Ishikawa (cell line): ENCODE measurements around the gene PLBD2.

Experiments
- EGR1 ChIP-seq: IDR thresholded peaks from 2 replicates; pipeline ENCODE4 v1.6.1; 2012
- FOXM1 ChIP-seq: IDR thresholded peaks from 2 replicates; pipeline ENCODE4 v1.6.1; 2012; ENCODE audit warnings: low read depth, borderline replicate concordance
- RAD21 ChIP-seq: IDR thresholded peaks from 2 replicates; pipeline ENCODE4 v1.6.1; 2012; ENCODE audit warnings: low read depth
- TAF1 ChIP-seq: IDR thresholded peaks from 2 replicates; pipeline ENCODE4 v1.6.1; 2012; ENCODE audit warnings: low read depth, mild to moderate bottlenecking
- YY1 ChIP-seq: IDR thresholded peaks from 2 replicates; pipeline ENCODE4 v1.6.1; 2012; ENCODE audit warnings: low read depth
- ZBTB7A ChIP-seq: IDR thresholded peaks from 2 replicates; pipeline ENCODE4 v1.6.1; 2012; ENCODE audit warnings: low read depth
- TF ChIP-seq, protein P1 (sequence below): IDR thresholded peaks from 2 replicates; pipeline ENCODE4 v1.6.1; 2012; ENCODE audit warnings: low read depth, mild to moderate bottlenecking
- TF ChIP-seq, protein P2 (sequence below): IDR thresholded peaks from 2 replicates; pipeline ENCODE4 v1.6.1; 2012

DNA sequence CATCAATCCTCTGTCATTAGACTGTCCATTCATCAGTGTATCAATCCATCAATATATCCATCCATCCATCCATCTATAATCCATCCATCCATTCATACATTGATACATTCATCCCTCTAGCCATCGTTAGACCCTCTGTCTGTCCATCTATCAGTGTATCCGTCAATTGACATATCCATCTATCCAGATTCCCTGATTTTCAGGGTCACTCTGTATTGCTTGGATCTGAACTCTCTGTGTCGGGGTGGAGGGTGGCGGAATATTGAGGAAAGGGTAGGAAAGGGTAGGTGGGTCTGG lies 80.9 kb downstream of the PLBD2 start:
- TF ChIP-seq, protein P1, sequence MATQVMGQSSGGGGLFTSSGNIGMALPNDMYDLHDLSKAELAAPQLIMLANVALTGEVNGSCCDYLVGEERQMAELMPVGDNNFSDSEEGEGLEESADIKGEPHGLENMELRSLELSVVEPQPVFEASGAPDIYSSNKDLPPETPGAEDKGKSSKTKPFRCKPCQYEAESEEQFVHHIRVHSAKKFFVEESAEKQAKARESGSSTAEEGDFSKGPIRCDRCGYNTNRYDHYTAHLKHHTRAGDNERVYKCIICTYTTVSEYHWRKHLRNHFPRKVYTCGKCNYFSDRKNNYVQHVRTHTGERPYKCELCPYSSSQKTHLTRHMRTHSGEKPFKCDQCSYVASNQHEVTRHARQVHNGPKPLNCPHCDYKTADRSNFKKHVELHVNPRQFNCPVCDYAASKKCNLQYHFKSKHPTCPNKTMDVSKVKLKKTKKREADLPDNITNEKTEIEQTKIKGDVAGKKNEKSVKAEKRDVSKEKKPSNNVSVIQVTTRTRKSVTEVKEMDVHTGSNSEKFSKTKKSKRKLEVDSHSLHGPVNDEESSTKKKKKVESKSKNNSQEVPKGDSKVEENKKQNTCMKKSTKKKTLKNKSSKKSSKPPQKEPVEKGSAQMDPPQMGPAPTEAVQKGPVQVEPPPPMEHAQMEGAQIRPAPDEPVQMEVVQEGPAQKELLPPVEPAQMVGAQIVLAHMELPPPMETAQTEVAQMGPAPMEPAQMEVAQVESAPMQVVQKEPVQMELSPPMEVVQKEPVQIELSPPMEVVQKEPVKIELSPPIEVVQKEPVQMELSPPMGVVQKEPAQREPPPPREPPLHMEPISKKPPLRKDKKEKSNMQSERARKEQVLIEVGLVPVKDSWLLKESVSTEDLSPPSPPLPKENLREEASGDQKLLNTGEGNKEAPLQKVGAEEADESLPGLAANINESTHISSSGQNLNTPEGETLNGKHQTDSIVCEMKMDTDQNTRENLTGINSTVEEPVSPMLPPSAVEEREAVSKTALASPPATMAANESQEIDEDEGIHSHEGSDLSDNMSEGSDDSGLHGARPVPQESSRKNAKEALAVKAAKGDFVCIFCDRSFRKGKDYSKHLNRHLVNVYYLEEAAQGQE: no peak
- TF ChIP-seq ZBTB7A: no peak
- no peak for TF ChIP-seq FOXM1
- TF ChIP-seq EGR1: no peak
- TF ChIP-seq YY1: no peak
- TF ChIP-seq, protein P2, sequence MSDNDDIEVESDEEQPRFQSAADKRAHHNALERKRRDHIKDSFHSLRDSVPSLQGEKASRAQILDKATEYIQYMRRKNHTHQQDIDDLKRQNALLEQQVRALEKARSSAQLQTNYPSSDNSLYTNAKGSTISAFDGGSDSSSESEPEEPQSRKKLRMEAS: no peak
- TF ChIP-seq TAF1: no peak
- TF ChIP-seq RAD21: no peak
